IMR-90 (cell line): Measurements from ENCODE around the gene ZNF554. TPM values are rescaled to one million over a fixed set of nuclear protein-coding genes. Genes with fewer than 3 reads are reported as not detected.

Experiments
- ATAC-seq: fragments of 200-7000 bp; cut with Tn5 transposase; 2 replicates; pipeline ENCODE4 v1.9.1; 2020; ENCODE audit warnings: low read depth, mild to moderate bottlenecking, moderate library complexity
- BruUV-seq: library from RNA; stranded (reverse); fragments of 400-500 nt; replicated peaks from 2 replicates; lab custom pipeline; 2021; lab: Mats Ljungman, UMichigan
- CTCF ChIA-PET: fragments of 300-600 bp; formaldehyde crosslinking; extraction: SDS; loops from one replicate; lab custom pipeline; 2021; ENCODE audit warnings: antibody characterized with exemption; lab: Yijun Ruan, JAX
- POLR2A ChIA-PET: fragments of 300-600 bp; sonication (Branson Sonifier 250); formaldehyde crosslinking; loops from one replicate; lab custom pipeline; 2022; ENCODE audit warnings: antibody characterized with exemption; ENCODE audit not compliant: unreplicated experiment; lab: Charles Lee
- DNase-seq: peaks from one replicate; pipeline ENCODE4 v3.0.0; 2013
- H2AFZ ChIP-seq: replicated peaks from 2 replicates; pipeline ENCODE3; 2013; ENCODE audit warnings: low read length, mild to moderate bottlenecking; ENCODE audit not compliant: poor library complexity
- H2AK5ac ChIP-seq: 2 replicates; pipeline ENCODE4 v1.6.1; 2013; ENCODE audit warnings: low read depth, low read length, inconsistent platforms
- H2AK9ac ChIP-seq: replicated peaks from 2 replicates; pipeline ENCODE3; 2013; ENCODE audit warnings: mild to moderate bottlenecking, low read depth, low read length, moderate library complexity; ENCODE audit not compliant: poor library complexity
- H2BK120ac ChIP-seq: 2 replicates; pipeline ENCODE4 v1.6.1; 2013; ENCODE audit warnings: low read depth, low read length, inconsistent platforms
- H2BK15ac ChIP-seq: 3 replicates; pipeline ENCODE4 v1.6.1; 2013; ENCODE audit warnings: low read depth, low read length, inconsistent platforms
- H2BK20ac ChIP-seq: 2 replicates; pipeline ENCODE4 v1.6.1; 2013; ENCODE audit warnings: low read depth, mild to moderate bottlenecking, inconsistent platforms, low read length, moderate library complexity
- H2BK5ac ChIP-seq: 2 replicates; pipeline ENCODE4 v1.6.1; 2013; ENCODE audit warnings: mild to moderate bottlenecking, low read depth, low read length, inconsistent platforms; ENCODE audit not compliant: poor library complexity, severe bottlenecking
- H3K14ac ChIP-seq: replicated peaks from 2 replicates; pipeline ENCODE4 v1.6.1; 2013; ENCODE audit warnings: low read depth, low read length, inconsistent platforms
- H3K18ac ChIP-seq: 2 replicates; pipeline ENCODE4 v1.6.1; 2013; ENCODE audit warnings: low read depth, low read length, control low read depth
- H3K23ac ChIP-seq: 2 replicates; pipeline ENCODE4 v1.6.1; 2013; ENCODE audit warnings: low read depth, low read length, inconsistent platforms
- H3K27ac ChIP-seq: 2 replicates; pipeline ENCODE4 v1.5.1; 2013; ENCODE audit warnings: mild to moderate bottlenecking, control low read depth, low read length; ENCODE audit not compliant: insufficient read depth
- H3K27me3 ChIP-seq: 2 replicates; pipeline ENCODE4 v1.6.1; 2013; ENCODE audit warnings: low read length; ENCODE audit not compliant: control insufficient read depth, insufficient read depth
- H3K36me3 ChIP-seq: 2 replicates; pipeline ENCODE4 v1.6.1; 2013; ENCODE audit warnings: low read length, mixed read lengths; ENCODE audit not compliant: control insufficient read depth, insufficient read depth
- H3K4ac ChIP-seq: 2 replicates; pipeline ENCODE4 v1.6.1; 2013; ENCODE audit warnings: low read depth, low read length, inconsistent platforms
- H3K4me1 ChIP-seq: 2 replicates; pipeline ENCODE4 v1.6.1; 2013; ENCODE audit warnings: low read length, mixed read lengths; ENCODE audit not compliant: control insufficient read depth, insufficient read depth
- H3K4me2 ChIP-seq: 2 replicates; pipeline ENCODE4 v1.6.1; 2013; ENCODE audit warnings: low read depth, mild to moderate bottlenecking, control low read depth, low read length, moderate library complexity
- H3K4me3 ChIP-seq: 2 replicates; pipeline ENCODE4 v1.5.1; 2013; ENCODE audit warnings: low read depth, mild to moderate bottlenecking, control low read depth, low read length, moderate library complexity; ENCODE audit not compliant: insufficient read depth
- H3K56ac ChIP-seq: 2 replicates; pipeline ENCODE4 v1.6.1; 2013; ENCODE audit warnings: low read length, inconsistent platforms; ENCODE audit not compliant: insufficient read depth; ENCODE audit errors: extremely low read depth
- H3K79me1 ChIP-seq, 2 experiments: 2 replicates each; pipeline ENCODE4 v1.6.1; 2013; ENCODE audit warnings: low read length in 2 of 2, inconsistent platforms in 1 of 2, low read depth in 1 of 2
- H3K9ac ChIP-seq: 2 replicates; pipeline ENCODE4 v1.6.1; 2013; ENCODE audit warnings: low read depth, low read length, control low read depth
- H3K9me1 ChIP-seq: 2 replicates; pipeline ENCODE4 v1.6.1; 2013; ENCODE audit warnings: low read length, inconsistent platforms; ENCODE audit not compliant: insufficient read depth
- H3K9me3 ChIP-seq: 2 replicates; pipeline ENCODE4 v1.6.1; 2013; ENCODE audit warnings: low read length; ENCODE audit not compliant: control insufficient read depth, insufficient read depth
- H4K20me1 ChIP-seq: 2 replicates; pipeline ENCODE4 v1.6.1; 2013; ENCODE audit warnings: low read length, inconsistent platforms; ENCODE audit not compliant: insufficient read depth
- H4K5ac ChIP-seq: 2 replicates; pipeline ENCODE4 v1.6.1; 2013; ENCODE audit warnings: mild to moderate bottlenecking, low read depth, low read length, control low read depth
- H4K8ac ChIP-seq, 2 experiments: 2 replicates each; pipeline ENCODE4 v1.6.1; 2013; ENCODE audit warnings: low read depth in 2 of 2, low read length in 2 of 2, control low read depth in 1 of 2, inconsistent platforms in 1 of 2
- H4K91ac ChIP-seq: 2 replicates; pipeline ENCODE4 v1.6.1; 2013; ENCODE audit warnings: low read depth, low read length, inconsistent platforms; ENCODE audit not compliant: insufficient read depth
- BHLHE40 ChIP-seq: fragments of 150-350 bp; IDR thresholded peaks from 2 replicates; pipeline ENCODE4 v1.6.1; 2016; ENCODE audit warnings: mild to moderate bottlenecking, low read depth, low read length
- CEBPB ChIP-seq: IDR thresholded peaks from 2 replicates; pipeline ENCODE4 v1.6.1; 2012; ENCODE audit warnings: low read depth, low read length, improper control_type of control experiment
- CHD1 ChIP-seq: IDR thresholded peaks from 2 replicates; pipeline ENCODE4 v1.6.1; 2012; ENCODE audit warnings: low read depth, low read length, improper control_type of control experiment
- FOS ChIP-seq: fragments of 150-350 bp; IDR thresholded peaks from 2 replicates; pipeline ENCODE4 v1.6.1; 2016; ENCODE audit warnings: low read depth, low read length
- MAFK ChIP-seq: IDR thresholded peaks from 2 replicates; pipeline ENCODE4 v1.6.1; 2012; ENCODE audit warnings: low read depth, low read length, improper control_type of control experiment
- MAZ ChIP-seq: IDR thresholded peaks from 2 replicates; pipeline ENCODE4 v1.6.1; 2012; ENCODE audit warnings: low read depth, mild to moderate bottlenecking, low read length, improper control_type of control experiment, moderate library complexity, borderline replicate concordance
- MXI1 ChIP-seq: IDR thresholded peaks from 2 replicates; pipeline ENCODE4 v1.6.1; 2012; ENCODE audit warnings: low read depth, mild to moderate bottlenecking, low read length, moderate library complexity, borderline replicate concordance
- NFE2L2 ChIP-seq: fragments of 150-350 bp; IDR thresholded peaks from 2 replicates; pipeline ENCODE4 v1.6.1; 2016; ENCODE audit warnings: low read depth, mild to moderate bottlenecking, low read length
- RCOR1 ChIP-seq: IDR thresholded peaks from 2 replicates; pipeline ENCODE4 v1.6.1; 2012; ENCODE audit warnings: mild to moderate bottlenecking, low read length, improper control_type of control experiment; ENCODE audit not compliant: insufficient replicate concordance
- RFX5 ChIP-seq: IDR thresholded peaks from 2 replicates; pipeline ENCODE4 v1.8.0; 2012; ENCODE audit warnings: low read depth, mild to moderate bottlenecking, low read length, moderate library complexity
- SMC3 ChIP-seq: fragments of 150-350 bp; IDR thresholded peaks from 2 replicates; pipeline ENCODE4 v1.6.1; 2016; ENCODE audit warnings: low read depth, mild to moderate bottlenecking, antibody characterized with exemption, low read length, moderate library complexity
- WGBS, 2 experiments: methylation state at CpG; one replicate each; pipeline versions ENCODE4 v1.1.5 to v1.1.7; 2013; ENCODE audit warnings: missing lambda C conversion rate in 2 of 2; ENCODE audit not compliant: insufficient read length in 1 of 2; ENCODE audit errors: extremely low coverage in 2 of 2; 5-methylcytosine and 5-hydroxymethylcytosine counted together
- dilution Hi-C: fragments of 300-500 bp; cut with HindIII; formaldehyde crosslinking; loops from one replicate; pipeline ENCODE4 v1.14.3; 2018; ENCODE audit warnings: low sequenced_read_pairs; ENCODE audit not compliant: unreplicated experiment
- in situ Hi-C: fragments of 300-500 bp; cut with MboI; formaldehyde crosslinking; loops from 3 replicates; pipeline ENCODE4 v1.14.3; 2019; ENCODE audit warnings: low sequenced_read_pairs, inconsistent platforms, mixed read lengths
- intact Hi-C: fragments of 100-400 bp; cut with micrococcal nuclease; formaldehyde crosslinking; loops from 2 replicates; pipeline ENCODE4 v1.10.0; 2022
- polyA plus RNA-seq, 3 experiments: library from polyadenylated mRNA; depleted of rRNA; stranded (reverse); fragments of >200 nt; gene quantifications; 2 replicates each; pipeline ENCODE4 v1.2.3, GENCODE V29; 2012; ENCODE audit warnings: low replicate concordance in 1 of 3
- total RNA-seq: library from RNA; depleted of rRNA; stranded (reverse); fragments of >200 nt; gene quantifications from 2 replicates; pipeline ENCODE4 v1.2.3, GENCODE V29; 2012
- TF ChIP-seq, protein P1 (sequence below): fragments of 150-350 bp; IDR thresholded peaks from 2 replicates; pipeline ENCODE4 v1.6.1; 2017; ENCODE audit warnings: mild to moderate bottlenecking, antibody characterized with exemption, low read length, low read depth
- TF ChIP-seq, protein P2 (sequence below): conservative IDR thresholded peaks from 2 replicates; pipeline ENCODE4 v1.5.1; 2012; ENCODE audit warnings: mild to moderate bottlenecking, low read depth, low read length, improper control_type of control experiment

ZNF554 gene
- total and polyA plus RNA-seq, 2 of the 4 experiments (the other 2 are of a cell fraction): 1.5 to 3.0 TPM

DNA sequence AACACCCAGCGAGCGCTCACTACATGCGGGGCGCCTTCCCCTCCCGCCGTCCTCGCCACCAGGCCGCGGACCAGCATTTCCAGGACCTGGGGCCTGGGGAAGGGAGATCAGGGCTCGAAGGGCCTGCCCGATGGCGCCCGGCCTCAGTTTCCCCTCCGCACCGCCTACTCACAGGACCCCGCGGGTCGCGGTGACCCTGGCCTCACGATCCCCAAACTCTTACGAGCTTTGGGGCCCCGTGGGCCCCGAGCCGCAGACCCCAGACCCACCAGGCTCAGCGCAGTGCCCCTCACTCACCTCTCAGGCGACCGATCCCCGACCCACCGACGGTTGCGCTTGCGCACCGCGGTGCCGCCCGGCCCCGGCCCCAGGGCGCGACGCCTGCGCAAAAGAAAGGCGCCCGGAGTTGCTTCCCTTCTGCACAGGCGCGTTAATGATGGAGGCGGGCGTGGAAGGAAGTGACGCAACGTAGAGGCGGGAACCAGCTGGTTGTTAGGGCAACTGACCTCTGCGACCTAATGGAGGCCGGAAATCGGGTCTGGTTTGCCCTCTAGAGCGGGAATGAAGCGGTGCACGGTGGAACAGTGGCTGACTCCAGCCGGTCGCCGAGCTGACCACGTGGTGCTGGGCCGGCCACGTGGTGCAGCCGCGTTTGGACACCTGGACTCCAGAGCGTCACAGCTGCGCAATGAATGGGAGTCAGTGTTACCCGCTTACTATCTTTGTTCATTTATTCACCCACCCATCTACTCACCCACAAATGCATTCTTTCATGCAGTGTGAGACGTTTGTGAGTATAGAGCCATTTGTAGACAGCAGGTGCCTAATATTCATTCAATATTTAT lies 36.5 kb upstream of the ZNF554 start, which contains the start of gene SGTA (continued):
- TF ChIP-seq RCOR1 (peak; percentile 35), MXI1 (peak; percentile 98)

DNA sequence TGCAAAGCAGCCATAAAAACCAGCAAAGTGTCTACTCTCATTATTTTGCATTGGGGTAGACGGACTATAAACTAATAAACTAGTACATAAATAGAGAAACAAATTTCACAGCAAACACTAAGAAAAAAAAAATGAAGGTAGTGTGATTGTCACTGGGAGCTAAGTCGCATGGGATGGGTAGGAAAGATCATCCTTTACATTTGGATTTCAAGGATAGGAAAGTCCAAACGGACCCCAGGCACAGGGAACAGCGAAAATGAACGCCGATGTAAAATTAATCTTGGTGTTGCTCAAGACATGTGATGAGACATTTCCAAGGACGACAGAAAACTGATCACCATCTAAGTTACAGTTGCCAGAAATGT lies 35.9 kb upstream of the ZNF554 start:
- CTCF ChIA-PET: interaction anchor here (0.6 kb wide), 2 partner anchors 48 to 168 kb away, joined by 3 read pairs; no protein-coding TSS in a partner anchor
- no peak for ATAC-seq
- POLR2A ChIA-PET: no interaction called here
- TF ChIP-seq MXI1 (no peak), BHLHE40 (no peak), RCOR1 (no peak), MAFK (no peak), CHD1 (no peak), SMC3 (no peak), RFX5 (no peak), MAZ (no peak), NFE2L2 (no peak), CEBPB (no peak), FOS (no peak)
- TF ChIP-seq, protein P1, sequence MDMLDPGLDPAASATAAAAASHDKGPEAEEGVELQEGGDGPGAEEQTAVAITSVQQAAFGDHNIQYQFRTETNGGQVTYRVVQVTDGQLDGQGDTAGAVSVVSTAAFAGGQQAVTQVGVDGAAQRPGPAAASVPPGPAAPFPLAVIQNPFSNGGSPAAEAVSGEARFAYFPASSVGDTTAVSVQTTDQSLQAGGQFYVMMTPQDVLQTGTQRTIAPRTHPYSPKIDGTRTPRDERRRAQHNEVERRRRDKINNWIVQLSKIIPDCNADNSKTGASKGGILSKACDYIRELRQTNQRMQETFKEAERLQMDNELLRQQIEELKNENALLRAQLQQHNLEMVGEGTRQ: no peak
- TF ChIP-seq, protein P2, sequence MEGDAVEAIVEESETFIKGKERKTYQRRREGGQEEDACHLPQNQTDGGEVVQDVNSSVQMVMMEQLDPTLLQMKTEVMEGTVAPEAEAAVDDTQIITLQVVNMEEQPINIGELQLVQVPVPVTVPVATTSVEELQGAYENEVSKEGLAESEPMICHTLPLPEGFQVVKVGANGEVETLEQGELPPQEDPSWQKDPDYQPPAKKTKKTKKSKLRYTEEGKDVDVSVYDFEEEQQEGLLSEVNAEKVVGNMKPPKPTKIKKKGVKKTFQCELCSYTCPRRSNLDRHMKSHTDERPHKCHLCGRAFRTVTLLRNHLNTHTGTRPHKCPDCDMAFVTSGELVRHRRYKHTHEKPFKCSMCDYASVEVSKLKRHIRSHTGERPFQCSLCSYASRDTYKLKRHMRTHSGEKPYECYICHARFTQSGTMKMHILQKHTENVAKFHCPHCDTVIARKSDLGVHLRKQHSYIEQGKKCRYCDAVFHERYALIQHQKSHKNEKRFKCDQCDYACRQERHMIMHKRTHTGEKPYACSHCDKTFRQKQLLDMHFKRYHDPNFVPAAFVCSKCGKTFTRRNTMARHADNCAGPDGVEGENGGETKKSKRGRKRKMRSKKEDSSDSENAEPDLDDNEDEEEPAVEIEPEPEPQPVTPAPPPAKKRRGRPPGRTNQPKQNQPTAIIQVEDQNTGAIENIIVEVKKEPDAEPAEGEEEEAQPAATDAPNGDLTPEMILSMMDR: no peak

More for the DNA sequence above, 35.9 kb upstream of the ZNF554 start:
- in situ Hi-C loops: no loop called here
- Histone ChIP-seq H2AK9ac (no peak overlapping the region), H3K9me3 (no peaks in the 10 kb centered on the region), H3K9me1 (no peaks in the 10 kb centered on the region), H3K27me3 (no peaks in the 10 kb centered on the region), H3K23ac (no peak overlapping the region), H4K91ac (peak overlapping the region; percentile 46; the same call in 1 of the 2 replicates), H4K20me1 (peaks cover 42% of the 10 kb centered on the region), H3K36me3 (no peaks in the 10 kb centered on the region), H4K8ac (peak overlapping the region; percentile 50 to 96), H3K18ac (no peak overlapping the region), H3K27ac (no peak overlapping the region), H2BK15ac (0 out of 3 replicates have a peak overlapping the region, but pooled peaks have one; percentile 2), H3K9ac (no peak overlapping the region), H3K4me2 (peak overlapping the region; percentile 71; the same call in 1 of the 2 replicates), H4K5ac (no peak overlapping the region), H3K4me3 (no peak overlapping the region; the same call in 1 of the 2 replicates), H3K4ac (peak overlapping the region; percentile 42; the same call in 1 of the 2 replicates), H3K79me1 (peaks cover 17 to 68% of the 10 kb centered on the region in 2 experiments), H2AK5ac (no peak overlapping the region; the same call in 1 of the 2 replicates), H3K4me1 (peaks cover 4% of the 10 kb centered on the region; the same call in 1 of the 2 replicates), H2BK20ac (no peak overlapping the region), H2AFZ (peak overlapping the region; percentile 94), H3K56ac (no peak overlapping the region), H3K14ac (no peak overlapping the region), H2BK5ac (peak overlapping the region; percentile 20), H2BK120ac (no peak overlapping the region)
- DNase-seq: no peak
- WGBS, 2 experiments: no CpG with 5 or more reads among the region's 7 CpGs
- no TSS peak for BruUV-seq
- intact Hi-C loops: loop anchor here (2.0 kb wide), 1 partner anchor 43 kb away; the partner anchor contains the start of gene SLC39A3
- dilution Hi-C loops: no loop called here
